Activated naive CD4-positive, alpha-beta T cell treated with anti-CD3 and anti-CD28 coated beads for 36 hours (primary cell): ENCODE data around the gene SREBF2. TPM values are rescaled to one million over a fixed set of nuclear protein-coding genes. Genes with fewer than 3 reads are reported as not detected.

Experiments
- CTCF ChIA-PET: fragments of 350-600 bp; sonication (Branson Sonifier 250); formaldehyde crosslinking; loops from one replicate; lab custom pipeline; 2021; ENCODE audit warnings: antibody characterized with exemption; lab: Charles Lee
- DNase-seq: peaks from one replicate; pipeline ENCODE4 v3.0.0-alpha.2; 2020
- H3K27ac Mint-ChIP-seq: one replicate; pipeline ENCODE4 v1.8.0; 2021; ENCODE audit warnings: mild to moderate bottlenecking, mixed read lengths
- H3K27me3 Mint-ChIP-seq: one replicate; pipeline ENCODE4 v1.8.0; 2021; ENCODE audit warnings: low read depth, mixed read lengths
- H3K36me3 Mint-ChIP-seq: one replicate; pipeline ENCODE4 v1.8.0; 2021; ENCODE audit warnings: low read depth, mixed read lengths
- H3K4me1 Mint-ChIP-seq: one replicate; pipeline ENCODE4 v1.8.0; 2021; ENCODE audit warnings: low read depth, mixed read lengths
- H3K4me3 Mint-ChIP-seq: one replicate; pipeline ENCODE4 v1.8.0; 2021; ENCODE audit warnings: mild to moderate bottlenecking, moderate library complexity, mixed read lengths
- H3K9me3 Mint-ChIP-seq: one replicate; pipeline ENCODE4 v1.8.0; 2021; ENCODE audit warnings: mixed read lengths
- intact Hi-C: fragments of 100-400 bp; cut with micrococcal nuclease; formaldehyde crosslinking; loops from one replicate; pipeline ENCODE4 v1.15.1; 2023
- total RNA-seq, 2 experiments: library from RNA; stranded (reverse); gene quantifications; one replicate each; pipeline ENCODE4 v1.2.3, GENCODE V29; 2021

The SREBF2 gene
- total RNA-seq, 2 experiments from 2014 or later = 143 to 147 TPM

GRCh38 chr22:41923595-41924276, 90.8 kb downstream of the SREBF2 start:
- Mint-ChIP-seq H3K36me3 (peaks cover 3% of the 10 kb centered on the region), H3K9me3 (no peaks in the 10 kb centered on the region), H3K27me3 (peaks cover 6% of the 10 kb centered on the region), H3K4me3 (no peak overlapping the region), H3K27ac (no peak overlapping the region), H3K4me1 (peaks cover 31% of the 10 kb centered on the region)
- CTCF ChIA-PET = no interaction called here
- DNase-seq = no peak
- intact Hi-C loops = no loop called here

DNA sequence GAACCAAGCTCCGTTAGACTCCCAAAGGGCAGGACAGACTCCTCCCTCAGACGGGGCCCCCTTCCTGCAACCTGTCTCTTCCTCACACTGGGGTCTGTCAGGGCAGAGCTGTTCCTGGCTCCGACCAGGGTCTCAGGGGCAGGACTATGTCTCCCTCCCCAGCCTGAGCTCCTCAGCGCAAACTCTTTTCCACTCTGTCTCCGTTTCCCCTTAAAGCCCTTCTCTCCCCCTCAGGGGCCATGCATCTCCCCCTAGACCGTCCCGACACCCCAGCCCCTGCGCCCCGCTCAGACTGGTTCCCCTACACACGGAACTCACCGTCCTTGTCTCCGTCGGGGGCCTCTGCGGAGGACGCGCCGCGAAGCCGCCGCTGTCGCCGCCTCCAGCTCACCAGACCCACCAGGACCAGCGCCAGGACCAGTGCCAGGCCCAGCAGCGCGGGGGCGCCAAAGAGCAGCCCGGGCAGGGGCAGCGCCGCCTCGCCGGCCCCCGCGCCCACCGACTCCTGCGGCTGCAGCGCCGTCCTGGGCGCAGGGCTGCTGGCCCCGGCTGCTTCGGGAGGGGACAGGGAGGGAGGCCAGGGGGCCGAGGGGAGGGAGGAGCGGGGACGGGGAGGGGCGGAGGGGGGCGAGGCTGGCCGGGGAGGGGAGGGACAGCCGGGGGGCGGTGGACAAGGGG, 93.0 kb downstream of the SREBF2 start:
- CTCF ChIA-PET = interaction anchor here (0.5 to 2.1 kb wide), 13 partner anchors 9 to 229 kb away, joined by 3 to 14 read pairs (median 4); no protein-coding TSS in a partner anchor
- peaks cover 3% of the 10 kb centered on the region for H3K36me3 Mint-ChIP-seq
- intact Hi-C loops = no loop called here
- H3K27ac Mint-ChIP-seq = no peak overlapping the region
- H3K4me1 Mint-ChIP-seq = peaks cover 28% of the 10 kb centered on the region
- peak overlapping the region; percentile 63 for H3K4me3 Mint-ChIP-seq
- peak; percentile 80 for DNase-seq
- peaks cover 6% of the 10 kb centered on the region for H3K27me3 Mint-ChIP-seq
- H3K9me3 Mint-ChIP-seq = no peaks in the 10 kb centered on the region

DNA sequence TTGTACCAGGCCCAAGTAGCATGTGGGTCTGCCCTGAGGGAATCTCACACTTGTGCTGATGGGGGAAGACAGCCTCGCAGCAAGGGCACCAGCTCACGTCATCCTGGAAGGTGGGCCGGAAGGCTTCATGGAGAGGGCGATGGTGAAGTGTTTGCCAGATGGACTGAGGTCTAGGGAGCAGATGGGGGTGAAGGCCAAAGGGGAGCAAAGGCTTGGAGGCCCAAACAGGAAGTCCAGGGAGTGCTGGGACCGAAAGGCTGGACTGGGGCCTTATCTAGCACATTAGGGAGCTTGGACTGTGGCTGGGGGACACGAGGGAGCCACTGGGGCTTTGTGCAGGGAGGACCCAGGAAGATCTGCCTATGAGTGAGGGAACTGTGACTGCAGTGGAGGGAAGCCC, 94.9 kb downstream of the SREBF2 start:
- H3K27ac Mint-ChIP-seq = no peak overlapping the region
- intact Hi-C loops = no loop called here

GRCh38 chr22:41928593-41929417, 95.9 kb downstream of the SREBF2 start:
- no peak overlapping the region for H3K4me3 Mint-ChIP-seq
- intact Hi-C loops = no loop called here
- no peak overlapping the region for H3K27ac Mint-ChIP-seq
- no peaks in the 10 kb centered on the region for H3K9me3 Mint-ChIP-seq
- peaks cover 6% of the 10 kb centered on the region for H3K27me3 Mint-ChIP-seq
- DNase-seq = no peak
- CTCF ChIA-PET = no interaction called here
- peaks cover 28% of the 10 kb centered on the region for H3K4me1 Mint-ChIP-seq
- peaks cover 7% of the 10 kb centered on the region for H3K36me3 Mint-ChIP-seq

More for the DNA sequence above, 94.9 kb downstream of the SREBF2 start:
- CTCF ChIA-PET = no interaction called here
- Mint-ChIP-seq H3K4me1 (peaks cover 28% of the 10 kb centered on the region), H3K36me3 (peaks cover 4% of the 10 kb centered on the region), H3K27me3 (peaks cover 6% of the 10 kb centered on the region), H3K4me3 (no peak overlapping the region), H3K9me3 (no peaks in the 10 kb centered on the region)
- no peak for DNase-seq

- Mint-ChIP-seq H3K27me3 (peaks cover 6% of the 10 kb centered on the region), H3K9me3 (no peaks in the 10 kb centered on the region), H3K27ac (no peak overlapping the region), H3K4me1 (peaks cover 28% of the 10 kb centered on the region), H3K4me3 (no peak overlapping the region), H3K36me3 (peaks cover 7% of the 10 kb centered on the region)
- CTCF ChIA-PET = no interaction called here
- no peak for DNase-seq
- intact Hi-C loops = no loop called here
Observed at GRCh38 chr22:41929418-41929810, 96.5 kb downstream of the SREBF2 start.

GRCh38 chr22:41931701-41932269, 98.9 kb downstream of the SREBF2 start:
- H3K4me3 Mint-ChIP-seq = no peak overlapping the region
- peaks cover 19% of the 10 kb centered on the region for H3K4me1 Mint-ChIP-seq
- CTCF ChIA-PET = no interaction called here
- H3K27me3 Mint-ChIP-seq = no peaks in the 10 kb centered on the region
- peaks cover 13% of the 10 kb centered on the region for H3K36me3 Mint-ChIP-seq
- intact Hi-C loops = no loop called here
- no peaks in the 10 kb centered on the region for H3K9me3 Mint-ChIP-seq
- no peak overlapping the region for H3K27ac Mint-ChIP-seq
- no peak for DNase-seq

DNA sequence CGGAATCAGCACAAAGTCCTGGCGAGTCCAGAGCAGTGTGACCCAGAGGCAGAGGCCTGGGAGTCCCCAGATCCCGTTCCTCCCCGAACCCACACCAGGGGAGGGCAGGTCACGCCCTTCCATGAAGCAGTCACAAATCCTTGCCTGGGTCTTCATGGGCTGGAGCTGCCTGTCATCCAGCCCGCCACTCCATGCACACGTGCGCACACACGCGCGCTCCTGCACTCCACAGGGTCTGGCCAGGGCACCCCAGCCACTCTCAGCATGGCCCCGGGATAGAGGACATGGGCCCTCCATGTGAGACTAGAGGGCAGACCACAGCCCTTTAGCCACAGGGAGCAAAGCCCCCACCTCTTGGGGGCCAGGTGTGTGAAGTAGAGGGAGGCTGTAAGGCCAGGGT, 99.4 kb downstream of the SREBF2 start:
- Mint-ChIP-seq H3K36me3 (peaks cover 19% of the 10 kb centered on the region), H3K4me1 (peaks cover 18% of the 10 kb centered on the region), H3K9me3 (no peaks in the 10 kb centered on the region), H3K27me3 (no peaks in the 10 kb centered on the region), H3K27ac (no peak overlapping the region), H3K4me3 (no peak overlapping the region)
- CTCF ChIA-PET = no interaction called here
- no peak for DNase-seq
- intact Hi-C loops = no loop called here

DNA sequence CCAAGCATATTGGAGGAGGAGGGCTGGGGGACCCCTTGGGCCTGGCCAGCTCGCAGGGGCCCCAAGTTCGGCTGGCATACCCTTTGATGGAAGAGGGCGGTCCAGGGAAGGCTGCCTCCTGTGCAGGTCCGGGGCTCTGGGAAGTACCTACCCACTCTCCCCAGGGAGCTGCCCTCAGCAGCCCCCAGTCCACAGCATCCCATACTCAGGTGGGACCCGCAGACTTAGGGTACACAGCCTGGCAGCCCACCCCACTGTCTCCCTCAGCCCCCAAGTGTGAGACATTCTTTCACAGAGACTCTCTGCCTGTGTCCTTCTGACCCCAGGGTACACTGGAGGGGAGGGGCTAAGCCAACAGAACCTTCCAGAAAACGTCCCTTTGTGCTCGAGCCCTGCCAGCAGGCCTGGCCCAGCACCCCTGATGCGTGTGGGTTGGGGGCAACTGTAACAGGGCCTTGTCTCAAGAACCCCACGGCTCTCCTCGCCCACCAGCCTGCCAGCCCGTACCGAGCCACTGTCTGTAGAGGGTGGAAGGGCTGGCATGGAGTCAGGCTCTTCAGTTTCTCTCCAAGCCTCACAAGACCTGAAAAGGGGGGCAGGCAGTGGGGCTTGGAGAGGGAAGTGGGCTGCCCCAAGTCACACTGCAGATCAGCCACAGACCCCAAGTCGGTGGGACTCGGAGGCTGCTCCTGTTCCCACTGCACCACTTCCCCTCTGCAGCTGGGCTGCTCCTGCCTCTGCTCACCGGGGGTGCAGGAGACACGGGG, 100.7 kb downstream of the SREBF2 start:
- Mint-ChIP-seq H3K4me3 (no peak overlapping the region), H3K27me3 (no peaks in the 10 kb centered on the region), H3K9me3 (no peaks in the 10 kb centered on the region), H3K4me1 (peaks cover 10% of the 10 kb centered on the region), H3K36me3 (peaks cover 31% of the 10 kb centered on the region), H3K27ac (no peak overlapping the region)
- intact Hi-C loops = no loop called here
- CTCF ChIA-PET = interaction anchor here (0.6 kb wide), 1 partner anchor 509 kb away, joined by 3 read pairs; no protein-coding TSS in a partner anchor
- DNase-seq = no peak

- Mint-ChIP-seq H3K27me3 (no peaks in the 10 kb centered on the region), H3K9me3 (no peaks in the 10 kb centered on the region), H3K36me3 (peaks cover 39% of the 10 kb centered on the region), H3K4me1 (peaks cover 11% of the 10 kb centered on the region), H3K4me3 (no peak overlapping the region), H3K27ac (no peak overlapping the region)
- intact Hi-C loops = no loop called here
- no peak for DNase-seq
- CTCF ChIA-PET = no interaction called here
Observed at GRCh38 chr22:41934284-41935014, 101.5 kb downstream of the SREBF2 start.

DNA sequence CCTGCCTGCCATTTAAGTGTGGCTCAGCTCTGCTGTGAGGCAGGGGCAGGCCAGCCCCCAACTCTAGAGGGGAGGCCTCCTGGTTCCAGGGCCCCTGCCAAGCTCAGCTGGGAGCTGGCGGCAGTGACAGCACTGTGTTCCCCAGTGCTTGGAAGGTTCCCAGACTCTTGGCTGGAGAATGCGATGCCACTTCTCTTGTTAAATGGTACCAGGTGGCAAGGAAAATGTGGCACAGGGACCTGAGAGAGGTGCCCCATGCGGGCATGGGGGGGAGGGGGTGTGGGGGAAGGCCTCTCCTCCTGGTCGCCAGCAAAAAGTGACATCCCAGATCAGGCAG, 102.1 kb downstream of the SREBF2 start:
- peaks cover 43% of the 10 kb centered on the region for H3K36me3 Mint-ChIP-seq
- H3K4me3 Mint-ChIP-seq = no peak overlapping the region
- CTCF ChIA-PET = no interaction called here
- no peak for DNase-seq
- intact Hi-C loops = no loop called here
- no peak overlapping the region for H3K27ac Mint-ChIP-seq
- H3K27me3 Mint-ChIP-seq = no peaks in the 10 kb centered on the region
- no peaks in the 10 kb centered on the region for H3K9me3 Mint-ChIP-seq
- H3K4me1 Mint-ChIP-seq = peaks cover 17% of the 10 kb centered on the region

GRCh38 chr22:41935509-41935908, 102.6 kb downstream of the SREBF2 start:
- H3K4me3 Mint-ChIP-seq = no peak overlapping the region
- intact Hi-C loops = no loop called here
- no peaks in the 10 kb centered on the region for H3K27me3 Mint-ChIP-seq
- CTCF ChIA-PET = interaction anchor here (0.6 kb wide), 1 partner anchor 237 kb away, joined by 7 read pairs; no protein-coding TSS in a partner anchor
- peak overlapping the region; percentile 26 for H3K27ac Mint-ChIP-seq
- peaks cover 22% of the 10 kb centered on the region for H3K4me1 Mint-ChIP-seq
- DNase-seq = no peak
- no peaks in the 10 kb centered on the region for H3K9me3 Mint-ChIP-seq
- peaks cover 47% of the 10 kb centered on the region for H3K36me3 Mint-ChIP-seq
